Loucy (cell line): ENCODE measurements around the gene N4BP3.

Source experiments
- H2AFZ ChIP-seq: fragments of 200-600 bp; sonication (generic); 2 replicates; pipeline ENCODE4 v1.6.0; 2016; ENCODE audit warnings: antibody characterized with exemption, mild to moderate bottlenecking, low read length, moderate library complexity
- H3F3A ChIP-seq: fragments of 200-600 bp; 2 replicates; pipeline ENCODE4 v1.6.0; 2016; ENCODE audit warnings: antibody characterized with exemption, low read depth, mild to moderate bottlenecking
- H3K27me3 ChIP-seq: fragments of 200-600 bp; sonication (generic); 2 replicates; pipeline ENCODE4 v1.6.1; 2014; ENCODE audit warnings: low read length, mild to moderate bottlenecking; ENCODE audit not compliant: insufficient read depth, poor library complexity, severe bottlenecking
- H3K36me3 ChIP-seq: fragments of 200-600 bp; sonication (generic); 2 replicates; pipeline ENCODE4 v1.6.1; 2016; ENCODE audit warnings: low read length; ENCODE audit not compliant: insufficient read depth
- H3K4me1 ChIP-seq: fragments of 200-600 bp; sonication (generic); 2 replicates; pipeline ENCODE4 v1.5.1; 2014; ENCODE audit warnings: low read length, mild to moderate bottlenecking; ENCODE audit not compliant: insufficient read depth, poor library complexity, severe bottlenecking
- H3K4me2 ChIP-seq: fragments of 200-600 bp; sonication (generic); 2 replicates; pipeline ENCODE4 v1.6.0; 2014; ENCODE audit warnings: antibody characterized with exemption, low read length, low read depth, mild to moderate bottlenecking; ENCODE audit not compliant: poor library complexity, severe bottlenecking
- H3K4me3 ChIP-seq: fragments of 200-600 bp; sonication (generic); 2 replicates; pipeline ENCODE4 v1.5.1; 2014; ENCODE audit warnings: low read length, mild to moderate bottlenecking, mixed read lengths; ENCODE audit not compliant: poor library complexity, severe bottlenecking
- H3K79me2 ChIP-seq: fragments of 200-600 bp; sonication (generic); 2 replicates; pipeline ENCODE4 v1.6.1; 2014; ENCODE audit warnings: low read length; ENCODE audit not compliant: insufficient read depth
- H3K9ac ChIP-seq: fragments of 200-600 bp; sonication (generic); 2 replicates; pipeline ENCODE4 v1.6.0; 2014; ENCODE audit warnings: mild to moderate bottlenecking, low read depth, low read length, moderate library complexity; ENCODE audit not compliant: poor library complexity, severe bottlenecking
- H3K9me2 ChIP-seq: fragments of 200-600 bp; sonication (generic); replicated peaks from 2 replicates; pipeline ENCODE4 v1.6.1; 2016; ENCODE audit warnings: low read depth, low read length, mixed read lengths
- H3K9me3 ChIP-seq: fragments of 200-600 bp; sonication (generic); 2 replicates; pipeline ENCODE4 v1.6.1; 2014; ENCODE audit warnings: mild to moderate bottlenecking, antibody characterized with exemption, low read length, low read depth; ENCODE audit not compliant: insufficient read depth
- H4K20me1 ChIP-seq: fragments of 200-600 bp; sonication (generic); 2 replicates; pipeline ENCODE4 v1.6.0; 2014; ENCODE audit warnings: antibody characterized with exemption, low read length, mild to moderate bottlenecking; ENCODE audit not compliant: insufficient read depth, poor library complexity, severe bottlenecking
- CTCF ChIP-seq: fragments of 200-600 bp; sonication (generic); conservative IDR thresholded peaks from 2 replicates; pipeline ENCODE4 v1.5.1; 2014; ENCODE audit warnings: mild to moderate bottlenecking, antibody characterized with exemption, low read length
- EZH2phosphoT487 ChIP-seq: fragments of 200-600 bp; IDR thresholded peaks from 2 replicates; pipeline ENCODE4 v1.6.1; 2018; ENCODE audit warnings: antibody characterized with exemption, mild to moderate bottlenecking, moderate library complexity, borderline replicate concordance

The N4BP3 gene

GRCh38 chr5:178147406-178147805 is 34.1 kb downstream of the N4BP3 start:
- Histone ChIP-seq H3F3A (no peaks in the 10 kb centered on the region), H3K79me2 (peaks cover 9% of the 10 kb centered on the region; the same call in 1 of the 2 replicates), H3K4me1 (no peaks in the 10 kb centered on the region)

GRCh38 chr5:178149199-178149932 is 36.0 kb downstream of the N4BP3 start:
- H3F3A ChIP-seq = no peaks in the 10 kb centered on the region
- H3K36me3 ChIP-seq = peaks cover 17% of the 10 kb centered on the region; the same call in 1 of the 2 replicates
- H3K4me3 ChIP-seq = no peak overlapping the region
- H3K4me1 ChIP-seq = peaks cover 7% of the 10 kb centered on the region
- no peak overlapping the region for H2AFZ ChIP-seq
- H3K79me2 ChIP-seq = peaks cover 19% of the 10 kb centered on the region
- H3K27me3 ChIP-seq = no peaks in the 10 kb centered on the region
- no peaks in the 10 kb centered on the region for H3K9me3 ChIP-seq
- no peak overlapping the region for H3K9ac ChIP-seq
- H3K9me2 ChIP-seq = no peaks in the 10 kb centered on the region
- H4K20me1 ChIP-seq = peaks cover 13% of the 10 kb centered on the region
- TF ChIP-seq CTCF = no peak
- H3K4me2 ChIP-seq = no peak overlapping the region

More at GRCh38 chr5:178147406-178147805, 34.1 kb downstream of the N4BP3 start:
- peaks cover 5% of the 10 kb centered on the region for H4K20me1 ChIP-seq
- no peak overlapping the region for H2AFZ ChIP-seq
- no peaks in the 10 kb centered on the region for H3K9me3 ChIP-seq
- H3K9me2 ChIP-seq = no peaks in the 10 kb centered on the region
- peaks cover 17% of the 10 kb centered on the region; the same call in 1 of the 2 replicates for H3K36me3 ChIP-seq
- TF ChIP-seq EZH2phosphoT487 (no peak), CTCF (no peak)
- no peaks in the 10 kb centered on the region for H3K27me3 ChIP-seq
- H3K4me2 ChIP-seq = no peak overlapping the region
- H3K4me3 ChIP-seq = no peak overlapping the region
- no peak overlapping the region for H3K9ac ChIP-seq

GRCh38 chr5:178150977-178151734 is 37.8 kb downstream of the N4BP3 start:
- Histone ChIP-seq H2AFZ (no peak overlapping the region), H3K36me3 (peaks cover 17% of the 10 kb centered on the region; the same call in 1 of the 2 replicates), H3K9me3 (no peaks in the 10 kb centered on the region), H3K9ac (no peak overlapping the region), H3K79me2 (peaks cover 19% of the 10 kb centered on the region), H3K9me2 (no peaks in the 10 kb centered on the region), H3K4me1 (peaks cover 7% of the 10 kb centered on the region), H3K4me3 (no peak overlapping the region), H3K4me2 (no peak overlapping the region), H3F3A (no peaks in the 10 kb centered on the region), H4K20me1 (peaks cover 13% of the 10 kb centered on the region), H3K27me3 (no peaks in the 10 kb centered on the region)
- TF ChIP-seq CTCF = no peak
- TF ChIP-seq EZH2phosphoT487 = no peak
